Measurements from ENCODE around the gene NACAD. TPM values are rescaled to one million over a fixed set of nuclear protein-coding genes. Genes with fewer than 3 reads are reported as not detected.

The NACAD gene
- total RNA-seq, 1 experiment from 2014 or later, result 1.0 TPM

DNA sequence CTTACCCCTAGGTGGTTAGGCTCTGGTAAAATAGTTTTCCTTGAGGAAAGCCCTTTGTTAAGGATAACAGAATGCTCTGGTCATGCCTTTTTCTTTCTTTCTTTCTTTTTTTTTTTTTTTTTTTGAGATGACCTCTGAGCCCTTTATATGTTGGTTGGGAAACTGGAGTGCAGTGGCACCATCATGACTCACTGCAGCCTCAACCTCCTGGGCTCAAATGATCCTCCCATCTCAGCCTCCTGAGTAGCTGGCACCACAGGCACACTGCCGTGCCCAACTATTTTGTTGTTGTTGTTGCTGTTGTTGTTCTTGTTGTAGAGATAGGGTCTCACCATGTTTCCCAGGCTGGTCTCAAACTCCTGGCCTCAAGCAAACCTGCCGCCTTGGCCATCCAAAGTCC lies 27.4 kb downstream of the NACAD start:
- no TSS peak for BruUV-seq (replicated peaks)
- Histone ChIP-seq H3K4me1 (no peaks in the 10 kb centered on the region), H3K27me3 (replicated peaks; ENCODE audit: control insufficient read depth, insufficient read depth, low read length) (no peaks in the 10 kb centered on the region), H3K9me3 (no peaks in the 10 kb centered on the region), H3K4me3 (ENCODE audit: low read depth, low read length) (no peak overlapping the region), H3K36me3 (ENCODE audit: control insufficient read depth, insufficient read depth, low read length) (no peaks in the 10 kb centered on the region)
- Mint-ChIP-seq H3K4me3 (ENCODE audit: unreplicated experiment) (no peak overlapping the region), H3K9me3 (ENCODE audit: unreplicated experiment) (no peaks in the 10 kb centered on the region), H3K4me1 (ENCODE audit: low read depth, unreplicated experiment) (peaks cover 7% of the 10 kb centered on the region), H3K27ac (ENCODE audit: unreplicated experiment) (no peak overlapping the region), H3K36me3 (ENCODE audit: insufficient read depth, unreplicated experiment) (peaks cover 10% of the 10 kb centered on the region), H3K27me3 (ENCODE audit: insufficient read depth, unreplicated experiment) (no peaks in the 10 kb centered on the region)
- ChIA-PET CTCF (no interaction called here), POLR2A (no interaction called here)
- TF ChIP-seq CTCF (IDR thresholded peaks at IDR 0.05; ENCODE audit: insufficient read depth in 1 of 2, low read depth in 1 of 2, low read length in 1 of 2, severe bottlenecking in 1 of 2, unreplicated experiment in 1 of 2), result no peak
- no peak for DNase-seq
- intact Hi-C loops (cut with micrococcal nuclease; ENCODE audit: unreplicated experiment), result no loop called here

DNA sequence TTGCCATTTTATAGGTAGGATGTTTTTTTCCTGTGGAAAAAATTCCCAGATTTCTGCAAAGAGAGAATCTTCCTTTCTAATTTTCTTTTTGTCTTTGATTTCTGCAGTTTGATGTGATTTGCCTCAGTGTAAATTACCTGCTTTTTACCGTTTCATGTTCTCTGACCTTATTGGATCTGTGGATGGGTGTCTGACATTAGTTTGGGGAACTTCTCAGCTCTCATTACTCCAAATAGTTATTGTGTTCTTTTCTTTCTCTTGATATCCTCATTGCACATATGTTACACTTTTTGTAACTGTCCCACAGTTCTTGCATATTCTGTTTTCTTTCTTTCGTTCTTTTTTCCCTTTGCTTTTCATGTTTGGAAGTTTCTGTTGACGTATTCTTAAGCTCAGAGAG lies 28.5 kb downstream of the NACAD start:
- DNase-seq, result no peak
- H3K9me3 ChIP-seq, result no peaks in the 10 kb centered on the region
- H3K4me3 ChIP-seq (ENCODE audit: low read depth, low read length), result no peak overlapping the region
- H3K4me3 Mint-ChIP-seq (ENCODE audit: unreplicated experiment), result no peak overlapping the region
- H3K4me1 ChIP-seq, result no peaks in the 10 kb centered on the region
- intact Hi-C loops (cut with micrococcal nuclease; ENCODE audit: unreplicated experiment), result no loop called here
- peaks cover 7% of the 10 kb centered on the region for H3K4me1 Mint-ChIP-seq (ENCODE audit: low read depth, unreplicated experiment)
- no peaks in the 10 kb centered on the region for H3K27me3 Mint-ChIP-seq (ENCODE audit: insufficient read depth, unreplicated experiment)
- BruUV-seq (replicated peaks), result no TSS peak
- H3K36me3 Mint-ChIP-seq (ENCODE audit: insufficient read depth, unreplicated experiment), result peaks cover 5% of the 10 kb centered on the region
- H3K27ac Mint-ChIP-seq (ENCODE audit: unreplicated experiment), result no peak overlapping the region
- no peaks in the 10 kb centered on the region for H3K9me3 Mint-ChIP-seq (ENCODE audit: unreplicated experiment)
- H3K36me3 ChIP-seq (ENCODE audit: control insufficient read depth, insufficient read depth, low read length), result no peaks in the 10 kb centered on the region
- H3K27me3 ChIP-seq (replicated peaks; ENCODE audit: control insufficient read depth, insufficient read depth, low read length), result no peaks in the 10 kb centered on the region
- no peak for TF ChIP-seq CTCF (IDR thresholded peaks at IDR 0.05; ENCODE audit: insufficient read depth in 1 of 2, low read depth in 1 of 2, low read length in 1 of 2, severe bottlenecking in 1 of 2, unreplicated experiment in 1 of 2)
- ChIA-PET POLR2A (no interaction called here), CTCF (no interaction called here)

GRCh38 chr7:45057878-45058277 lies 30.9 kb downstream of the NACAD start:
- no TSS peak for BruUV-seq (replicated peaks)
- no peaks in the 10 kb centered on the region for H3K36me3 Mint-ChIP-seq (ENCODE audit: insufficient read depth, unreplicated experiment)
- no peak overlapping the region for H3K27ac Mint-ChIP-seq (ENCODE audit: unreplicated experiment)
- DNase-seq, result no peak
- H3K4me3 Mint-ChIP-seq (ENCODE audit: unreplicated experiment), result no peak overlapping the region
- H3K9me3 Mint-ChIP-seq (ENCODE audit: unreplicated experiment), result no peaks in the 10 kb centered on the region
- no peaks in the 10 kb centered on the region; the same call in 1 of the 2 replicates for H3K36me3 ChIP-seq (ENCODE audit: control insufficient read depth, insufficient read depth, low read length)
- CTCF ChIA-PET, result no interaction called here
- H3K4me1 ChIP-seq, result no peaks in the 10 kb centered on the region
- intact Hi-C loops (cut with micrococcal nuclease; ENCODE audit: unreplicated experiment), result no loop called here
- POLR2A ChIA-PET, result no interaction called here
- no peaks in the 10 kb centered on the region for H3K27me3 ChIP-seq (replicated peaks; ENCODE audit: control insufficient read depth, insufficient read depth, low read length)
- H3K4me3 ChIP-seq (ENCODE audit: low read depth, low read length), result no peak overlapping the region
- H3K27me3 Mint-ChIP-seq (ENCODE audit: insufficient read depth, unreplicated experiment), result no peaks in the 10 kb centered on the region
- H3K4me1 Mint-ChIP-seq (ENCODE audit: low read depth, unreplicated experiment), result peaks cover 7% of the 10 kb centered on the region
- TF ChIP-seq CTCF (IDR thresholded peaks at IDR 0.05; ENCODE audit: insufficient read depth in 1 of 2, low read depth in 1 of 2, low read length in 1 of 2, severe bottlenecking in 1 of 2, unreplicated experiment in 1 of 2), result no peak
- H3K9me3 ChIP-seq, result no peaks in the 10 kb centered on the region
